Type B pancreatic cell (in vitro differentiated cells): ENCODE measurements around the gene CAPN15. TPM values are rescaled to one million over a fixed set of nuclear protein-coding genes. Genes with fewer than 3 reads are reported as not detected.

ENCODE experiments used
- DNase-seq: peaks from one replicate; pipeline ENCODE4 v3.0.0; 2021; ENCODE audit warnings: mixed read lengths; ENCODE audit not compliant: unreplicated experiment; ENCODE audit errors: extremely low spot score
- H3K27ac Mint-ChIP-seq: 2 replicates; pipeline ENCODE4 v1.8.0; 2021; ENCODE audit warnings: mild to moderate bottlenecking, mixed read lengths
- H3K27me3 Mint-ChIP-seq: 2 replicates; pipeline ENCODE4 v1.8.0; 2021; ENCODE audit warnings: mixed read lengths
- H3K36me3 Mint-ChIP-seq: 2 replicates; pipeline ENCODE4 v1.8.0; 2021; ENCODE audit warnings: mixed read lengths
- H3K4me1 Mint-ChIP-seq: one replicate; pipeline ENCODE4 v1.8.0; 2021; ENCODE audit warnings: mixed read lengths; ENCODE audit not compliant: unreplicated experiment
- H3K4me3 Mint-ChIP-seq: 2 replicates; pipeline ENCODE4 v1.8.0; 2021; ENCODE audit warnings: mild to moderate bottlenecking, mixed read lengths
- H3K9me3 Mint-ChIP-seq: 2 replicates; pipeline ENCODE4 v1.8.0; 2021; ENCODE audit warnings: mixed read lengths
- CTCF ChIP-seq: fragments of 200-600 bp; sonication (generic); conservative IDR thresholded peaks from 2 replicates; pipeline ENCODE4 v1.5.0; 2021; ENCODE audit warnings: antibody characterized with exemption, mild to moderate bottlenecking
- total RNA-seq: library from RNA; stranded (reverse); gene quantifications from 2 replicates; pipeline ENCODE4 v1.2.1, GENCODE V29; 2021; ENCODE audit warnings: low replicate concordance

CAPN15 gene
- total RNA-seq, 1 donor from 2014 or later, result 52.3 TPM

GRCh38 chr16:508884-509736 lies 18.4 kb upstream of the CAPN15 start:
- peak overlapping the region; percentile 63 for H3K27ac Mint-ChIP-seq
- H3K9me3 Mint-ChIP-seq, result no peaks in the 10 kb centered on the region
- no peak overlapping the region for H3K4me3 Mint-ChIP-seq
- no peak for TF ChIP-seq CTCF
- H3K4me1 Mint-ChIP-seq, result no peaks in the 10 kb centered on the region
- no peak for DNase-seq
- H3K27me3 Mint-ChIP-seq, result no peaks in the 10 kb centered on the region
- H3K36me3 Mint-ChIP-seq, result no peaks in the 10 kb centered on the region

GRCh38 chr16:510066-510825 lies 17.3 kb upstream of the CAPN15 start:
- Mint-ChIP-seq H3K4me1 (no peaks in the 10 kb centered on the region), H3K9me3 (no peaks in the 10 kb centered on the region), H3K4me3 (no peak overlapping the region), H3K27ac (no peak overlapping the region), H3K36me3 (no peaks in the 10 kb centered on the region), H3K27me3 (no peaks in the 10 kb centered on the region)
- DNase-seq, result no peak
- no peak for TF ChIP-seq CTCF

GRCh38 chr16:512802-513201 lies 14.7 kb upstream of the CAPN15 start:
- H3K9me3 Mint-ChIP-seq, result no peaks in the 10 kb centered on the region
- no peak overlapping the region for H3K4me3 Mint-ChIP-seq
- DNase-seq, result no peak
- H3K27me3 Mint-ChIP-seq, result no peaks in the 10 kb centered on the region
- no peaks in the 10 kb centered on the region for H3K36me3 Mint-ChIP-seq
- H3K4me1 Mint-ChIP-seq, result no peaks in the 10 kb centered on the region
- H3K27ac Mint-ChIP-seq, result peak overlapping the region; percentile 41
- no peak for TF ChIP-seq CTCF

GRCh38 chr16:513950-514349 lies 13.6 kb upstream of the CAPN15 start:
- no peak for DNase-seq
- no peaks in the 10 kb centered on the region for H3K36me3 Mint-ChIP-seq
- no peaks in the 10 kb centered on the region for H3K9me3 Mint-ChIP-seq
- H3K4me3 Mint-ChIP-seq, result no peak overlapping the region
- no peak for TF ChIP-seq CTCF
- no peaks in the 10 kb centered on the region for H3K27me3 Mint-ChIP-seq
- no peak overlapping the region for H3K27ac Mint-ChIP-seq
- H3K4me1 Mint-ChIP-seq, result no peaks in the 10 kb centered on the region

GRCh38 chr16:515175-515938 lies 12.2 kb upstream of the CAPN15 start:
- no peaks in the 10 kb centered on the region for H3K9me3 Mint-ChIP-seq
- H3K27ac Mint-ChIP-seq, result no peak overlapping the region
- TF ChIP-seq CTCF, result no peak
- no peak overlapping the region for H3K4me3 Mint-ChIP-seq
- H3K27me3 Mint-ChIP-seq, result no peaks in the 10 kb centered on the region
- DNase-seq, result no peak
- H3K36me3 Mint-ChIP-seq, result no peaks in the 10 kb centered on the region
- no peaks in the 10 kb centered on the region for H3K4me1 Mint-ChIP-seq
